Lower lobe of right lung (tissue), 2 donors: Measurements from ENCODE around the gene PRM1. TPM values are rescaled to one million over a fixed set of nuclear protein-coding genes. Genes with fewer than 3 reads are reported as not detected.

Experiments used
- ATAC-seq, 2 donors: fragments of 200-7000 bp; cut with Tn5 transposase; one replicate each; pipeline ENCODE4 v1.9.1; 2020 to 2022; ENCODE audit warnings: mild to moderate bottlenecking in 2 of 2, moderate library complexity in 2 of 2
- DNase-seq: peaks from one replicate; pipeline ENCODE4 v3.0.0-alpha.2; 2020
- H3K27ac ChIP-seq: fragments of 200-600 bp; one replicate; pipeline ENCODE4 v1.8.0; 2022
- H3K27me3 ChIP-seq: fragments of 200-600 bp; one replicate; pipeline ENCODE4 v1.8.0; 2022; ENCODE audit warnings: low read depth
- H3K36me3 ChIP-seq: fragments of 200-600 bp; one replicate; pipeline ENCODE4 v1.8.0; 2022; ENCODE audit warnings: mild to moderate bottlenecking
- H3K4me1 ChIP-seq: fragments of 200-600 bp; one replicate; pipeline ENCODE4 v1.8.0; 2022
- H3K4me3 ChIP-seq: fragments of 200-600 bp; one replicate; pipeline ENCODE4 v1.8.0; 2022; ENCODE audit warnings: mild to moderate bottlenecking
- H3K9me3 ChIP-seq: fragments of 200-600 bp; one replicate; pipeline ENCODE4 v1.8.0; 2022
- CTCF ChIP-seq: fragments of 200-600 bp; IDR thresholded peaks from one replicate; pipeline ENCODE4 v1.8.0; 2022; ENCODE audit warnings: antibody characterized with exemption, mild to moderate bottlenecking
- intact Hi-C: fragments of 100-400 bp; cut with DNase I; formaldehyde crosslinking; loops from one replicate; pipeline ENCODE4 v1.11.0; 2022
- total RNA-seq: library from RNA; stranded (reverse); fragmentation: NEBNext Ultra II Directional; extraction: Animal tissue kit (Norgen Biotek cat#: 25700); gene quantifications from one replicate; pipeline ENCODE4 v1.2.1, GENCODE V29; 2021
- donor health status: DM: no; HTN: yes; CAD: no; lungs with severe emphysema.

PRM1 gene
- total RNA-seq, 1 donor from 2014 or later: not detected

GRCh38 chr16:11278681-11279628, 2.2 kb downstream of the PRM1 start:
- no peaks in the 10 kb centered on the region for H3K4me1 ChIP-seq
- no peaks in the 10 kb centered on the region for H3K27me3 ChIP-seq
- no peak overlapping the region for H3K27ac ChIP-seq
- H3K9me3 ChIP-seq: no peaks in the 10 kb centered on the region
- H3K4me3 ChIP-seq: no peak overlapping the region
- intact Hi-C loops: no loop called here
- H3K36me3 ChIP-seq: no peaks in the 10 kb centered on the region
- DNase-seq (no peak), ATAC-seq (peak in 1 of 2 donors; percentile 22)
- TF ChIP-seq CTCF: no peak

GRCh38 chr16:11277607-11278337, 3.4 kb downstream of the PRM1 start:
- DNase-seq: no peak
- Histone ChIP-seq H3K4me3 (no peak overlapping the region), H3K4me1 (no peaks in the 10 kb centered on the region), H3K36me3 (no peaks in the 10 kb centered on the region), H3K27ac (no peak overlapping the region), H3K27me3 (no peaks in the 10 kb centered on the region), H3K9me3 (no peaks in the 10 kb centered on the region)
- intact Hi-C loops: no loop called here
- no peak for ATAC-seq
- no peak for TF ChIP-seq CTCF

- DNase-seq: no peak
- H3K27me3 ChIP-seq: no peaks in the 10 kb centered on the region
- no peaks in the 10 kb centered on the region for H3K9me3 ChIP-seq
- no peak overlapping the region for H3K27ac ChIP-seq
- H3K36me3 ChIP-seq: no peaks in the 10 kb centered on the region
- no peaks in the 10 kb centered on the region for H3K4me1 ChIP-seq
- intact Hi-C loops: no loop called here
- H3K4me3 ChIP-seq: no peak overlapping the region
- no peak for ATAC-seq
- no peak for TF ChIP-seq CTCF
Measured at GRCh38 chr16:11276896-11277593, 4.1 kb downstream of the PRM1 start.

- Histone ChIP-seq H3K4me3 (no peak within 1 kb of the TSS), H3K4me1 (no peaks in the 10 kb centered on the region), H3K9me3 (no peaks in the 10 kb centered on the region), H3K27me3 (no peaks in the 10 kb centered on the region), H3K36me3 (no peaks in the 10 kb centered on the region), H3K27ac (no peak within 1 kb of the TSS)
- ATAC-seq (no peak), DNase-seq (no peak)
- intact Hi-C loops: no loop called here
- no peak for TF ChIP-seq CTCF
Measured at GRCh38 chr16:11276143-11276895, 4.8 kb downstream of the PRM1 start, which contains the start of gene PRM2. Gene PRM2, minus strand, starts transcription at chr16:11276480. Its CDS starts 110 bp downstream, at chr16:11276370.

- ATAC-seq: no peak
- H3K4me3 ChIP-seq: no peak overlapping the region
- intact Hi-C loops: no loop called here
- no peaks in the 10 kb centered on the region for H3K36me3 ChIP-seq
- no peak overlapping the region for H3K27ac ChIP-seq
- no peak for TF ChIP-seq CTCF
- no peaks in the 10 kb centered on the region for H3K27me3 ChIP-seq
- DNase-seq: no peak
- H3K9me3 ChIP-seq: no peaks in the 10 kb centered on the region
- no peaks in the 10 kb centered on the region for H3K4me1 ChIP-seq
Measured at GRCh38 chr16:11274964-11275363, 6.2 kb downstream of the PRM1 start.
